Right lobe of liver (tissue), 4 donors: ENCODE measurements around the gene CFAP210.

Source experiments
- CTCF ChIP-seq, 4 donors: fragments of 200-600 bp in 3 of 4; fragments of 450-650 bp in 1 of 4; IDR thresholded peaks; one replicate each; pipeline versions ENCODE4 v1.5.1 to v1.8.0; 2016 to 2022; ENCODE audit warnings: antibody characterized with exemption in 4 of 4, mild to moderate bottlenecking in 2 of 4
- POLR2A ChIP-seq: fragments of 450-650 bp; IDR thresholded peaks from one replicate; pipeline ENCODE4 v1.6.1; 2017; ENCODE audit warnings: antibody characterized with exemption, mild to moderate bottlenecking
- donor health status: DM: no; HTN: no; CAD: no.
- donor health status: DM: no; HTN: no; CAD: no.
- donor health status: DM: no; HTN: yes; CAD: no.

- TF ChIP-seq CTCF (IDR thresholded peaks at IDR 0.05), result no peak
- no peak for TF ChIP-seq POLR2A
Measured at GRCh38 chr2:169619946-169620345, 74.3 kb downstream of the CFAP210 start.
